ENCODE results near the gene MATN1. TPM values are rescaled to one million over a fixed set of nuclear protein-coding genes. Genes with fewer than 3 reads are reported as not detected.

The MATN1 gene
- total RNA-seq, 1 donor, result not detected

GRCh38 chr1:30670240-30671060 is 52.9 kb downstream of the MATN1 start:
- TF ChIP-seq CTCF (IDR thresholded peaks at IDR 0.05; ENCODE audit: insufficient read depth, low read depth, low read length), result no peak
- peak; percentile 28 for DNase-seq (ENCODE audit: low read depth)
- H3K4me3 ChIP-seq (ENCODE audit: low read depth, low read length), result no peak overlapping the region

- DNase-seq (ENCODE audit: low read depth), result peak; percentile 7
- H3K4me3 ChIP-seq (ENCODE audit: low read depth, low read length), result no peak overlapping the region
- TF ChIP-seq CTCF (IDR thresholded peaks at IDR 0.05; ENCODE audit: insufficient read depth, low read depth, low read length), result no peak
Observed at GRCh38 chr1:30668546-30669327, 54.6 kb downstream of the MATN1 start.

GRCh38 chr1:30668024-30668423 is 55.4 kb downstream of the MATN1 start:
- DNase-seq (ENCODE audit: low read depth), result no peak
- no peak overlapping the region for H3K4me3 ChIP-seq (ENCODE audit: low read depth, low read length)

DNA sequence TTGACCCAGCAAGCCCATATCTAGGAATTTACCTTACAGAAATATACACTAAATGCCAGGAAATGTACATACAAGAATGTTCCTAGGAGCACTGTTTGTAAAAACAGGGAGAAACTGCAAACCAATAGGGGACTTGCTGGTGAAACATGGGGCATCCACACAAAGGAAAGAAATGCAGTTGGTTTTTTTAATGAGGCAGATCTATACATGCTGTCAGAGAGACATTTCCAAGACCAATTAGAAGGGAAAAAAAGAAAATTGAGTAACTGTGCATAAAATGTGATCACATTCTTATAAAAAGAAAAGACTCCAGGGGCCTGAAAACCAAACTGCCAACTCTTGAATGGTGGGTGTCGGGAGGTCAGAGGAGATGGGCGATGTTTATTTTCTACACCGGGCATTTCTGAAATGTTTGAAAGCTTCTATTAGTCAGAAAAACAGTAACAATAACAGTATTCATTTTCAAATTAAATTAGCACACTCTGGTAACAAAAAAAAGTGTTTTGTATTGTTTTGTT is 56.6 kb downstream of the MATN1 start:
- TF ChIP-seq CTCF (IDR thresholded peaks at IDR 0.05; ENCODE audit: insufficient read depth, low read depth, low read length), result no peak
- no peak overlapping the region for H3K4me3 ChIP-seq (ENCODE audit: low read depth, low read length)
- DNase-seq (ENCODE audit: low read depth), result no peak

More at GRCh38 chr1:30668024-30668423, 55.4 kb downstream of the MATN1 start:
- TF ChIP-seq CTCF (IDR thresholded peaks at IDR 0.05; ENCODE audit: insufficient read depth, low read depth, low read length), result no peak

GRCh38 chr1:30665216-30666010 is 58.0 kb downstream of the MATN1 start:
- no peak for TF ChIP-seq CTCF (IDR thresholded peaks at IDR 0.05; ENCODE audit: insufficient read depth, low read depth, low read length)
- no peak for DNase-seq (ENCODE audit: low read depth)
- H3K4me3 ChIP-seq (ENCODE audit: low read depth, low read length), result no peak overlapping the region

DNA sequence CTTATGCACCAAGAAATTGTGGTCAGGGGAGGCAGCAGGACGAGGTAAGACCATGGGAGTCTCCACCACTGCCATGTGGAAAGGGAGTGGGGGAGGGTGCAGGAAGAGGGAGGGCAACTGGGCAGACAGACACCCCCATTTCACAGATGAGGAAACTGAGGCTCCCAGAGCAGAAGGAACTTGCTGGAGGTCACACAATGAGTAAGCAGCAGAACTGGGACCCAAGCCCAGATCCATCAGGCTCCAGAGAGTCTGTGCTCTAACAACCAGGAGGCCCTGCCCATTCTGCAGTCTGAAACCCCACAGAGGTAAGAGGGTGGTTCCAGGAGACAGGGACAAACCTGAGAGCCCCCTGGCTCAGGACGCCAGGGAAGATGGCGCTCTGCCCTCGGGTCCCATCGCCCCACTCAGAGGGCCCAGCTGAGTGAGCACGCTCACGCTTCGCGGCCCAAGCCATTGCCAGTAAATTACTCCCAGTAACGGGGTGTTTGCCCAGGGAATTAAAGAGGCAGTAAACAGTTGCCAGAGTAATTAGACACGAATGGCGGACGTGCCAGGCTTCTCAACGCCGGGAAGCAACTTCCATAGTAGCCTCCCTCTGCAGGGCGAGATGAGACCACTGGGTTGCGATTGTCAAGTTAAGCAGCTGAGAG is 59.2 kb downstream of the MATN1 start:
- DNase-seq (ENCODE audit: low read depth), result no peak
- no peak overlapping the region for H3K4me3 ChIP-seq (ENCODE audit: low read depth, low read length)
- TF ChIP-seq CTCF (IDR thresholded peaks at IDR 0.05; ENCODE audit: insufficient read depth, low read depth, low read length), result no peak

Measured in fibroblast of villous mesenchyme (primary cell).